ENCODE results near the gene UBE2M.

GRCh38 chr19:58560921-58561320, 2.5 kb upstream of the UBE2M start:
- TF ChIP-seq CTCF (IDR thresholded peaks at IDR 0.05) (no peak), POLR2A (IDR thresholded peaks at IDR 0.05) (no peak)

Measured in thyroid gland (tissue), 4 donors.